Activated naive CD4-positive, alpha-beta T cell (primary cell): ENCODE measurements around the gene LCE1C.

Source experiments
- DNase-seq, 4 experiments: peaks; one replicate each; lab custom pipeline; 2025; lab: John Stamatoyannopoulos, UW

Gene LCE1C

DNA sequence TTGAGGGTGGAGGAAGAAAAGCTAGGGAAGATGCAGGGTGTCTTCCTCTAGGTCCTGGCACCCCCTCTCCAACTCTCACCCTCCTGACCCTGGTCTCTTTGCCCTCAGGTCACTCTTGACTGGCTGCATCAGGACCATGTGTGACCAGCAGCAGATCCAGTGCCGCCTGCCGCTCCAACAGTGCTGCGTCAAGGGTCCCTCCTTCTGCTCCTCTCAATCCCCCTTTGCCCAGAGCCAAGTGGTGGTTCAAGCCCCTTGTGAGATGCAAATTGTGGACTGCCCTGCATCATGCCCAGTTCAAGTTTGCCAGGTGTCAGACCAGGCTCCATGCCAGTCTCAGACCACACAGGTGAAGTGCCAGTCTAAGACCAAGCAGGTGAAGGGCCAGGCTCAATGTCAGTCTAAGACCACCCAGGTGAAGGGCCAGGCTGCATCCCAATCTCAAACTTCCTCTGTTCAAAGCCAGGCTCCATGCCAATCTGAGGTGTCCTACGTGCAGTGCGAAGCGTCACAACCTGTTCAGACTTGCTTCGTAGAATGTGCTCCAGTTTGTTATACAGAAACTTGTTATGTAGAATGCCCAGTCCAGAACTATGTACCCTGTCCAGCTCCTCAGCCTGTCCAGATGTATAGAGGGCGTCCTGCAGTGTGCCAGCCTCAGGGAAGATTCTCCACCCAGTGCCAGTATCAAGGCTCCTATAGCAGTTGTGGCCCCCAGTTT lies 46.8 kb downstream of the LCE1C start:
- DNase-seq: no peak

DNA sequence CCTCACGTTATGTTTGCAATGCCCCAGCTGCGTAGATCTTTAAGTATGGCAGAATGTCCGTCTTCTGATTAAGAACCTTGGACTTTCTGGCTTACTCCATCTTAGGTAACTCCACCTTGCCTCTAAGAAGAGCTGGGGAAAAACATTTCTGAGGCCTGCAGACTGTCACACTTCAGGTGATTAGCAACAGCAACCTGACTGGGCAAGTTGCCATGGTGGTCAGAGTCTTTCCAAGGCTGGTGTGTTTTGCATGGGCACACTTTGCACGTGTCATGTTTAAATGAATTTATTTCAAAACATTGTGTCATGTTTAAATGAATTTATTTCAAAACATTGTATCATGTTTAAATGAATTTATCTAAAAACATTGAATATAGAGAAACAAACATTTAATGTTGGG lies 47.8 kb downstream of the LCE1C start:
- DNase-seq: no peak

DNA sequence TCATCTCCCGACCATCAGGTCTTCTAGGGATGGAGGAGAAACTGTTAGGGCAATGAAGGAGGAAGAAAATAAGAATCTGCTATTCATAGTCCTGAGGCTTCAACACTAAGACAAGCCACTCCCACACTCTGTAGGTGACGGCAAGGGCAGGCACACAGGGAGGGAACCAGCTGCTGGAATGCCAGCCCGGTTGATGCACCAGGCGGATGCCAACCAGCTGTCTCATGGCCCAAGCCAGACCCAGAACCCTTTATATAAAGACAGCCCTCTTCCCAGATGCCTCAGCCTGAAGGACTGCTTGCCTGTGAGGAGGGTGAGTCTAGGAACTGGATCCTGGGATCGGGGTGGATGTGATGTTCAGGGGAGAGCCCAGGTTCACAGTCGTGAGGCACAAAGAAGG lies 48.7 kb downstream of the LCE1C start, which contains the start of gene KPRP:
Gene KPRP, plus strand, starts transcription at position 279 of the 400 bp plus-strand sequence. CDS start 1,564 bp downstream, outside the sequence.
- DNase-seq: no peak

DNA sequence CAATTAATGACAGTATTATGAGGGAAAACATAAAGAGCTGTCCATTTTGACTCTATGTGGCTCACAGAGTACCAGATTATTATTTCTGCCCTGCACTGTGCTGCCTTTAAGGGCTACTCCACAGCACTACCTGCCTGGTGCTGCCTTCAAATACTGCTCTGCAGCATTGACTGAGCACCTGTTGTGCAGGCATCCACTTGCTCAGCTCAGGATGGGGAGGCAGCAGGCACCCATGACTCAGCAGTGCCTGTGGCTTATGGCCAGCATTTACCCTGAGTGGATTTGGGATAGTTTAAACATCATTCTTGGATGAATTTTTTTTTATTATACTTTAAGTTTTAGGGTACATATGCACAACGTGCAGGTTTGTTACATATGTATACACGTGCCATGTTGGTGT lies 49.6 kb downstream of the LCE1C start:
- no peak for DNase-seq
